ENCODE data around the gene PRX. TPM values are rescaled to one million over a fixed set of nuclear protein-coding genes. Genes with fewer than 3 reads are reported as not detected.

The PRX gene
- total and polyA plus RNA-seq, 9 of the 15 experiments (the other 6 are each of a cell fraction or from before 2014, with no cell fraction given), result 0.65 to 3.5 (median 1.7) TPM; not detected in 2

DNA sequence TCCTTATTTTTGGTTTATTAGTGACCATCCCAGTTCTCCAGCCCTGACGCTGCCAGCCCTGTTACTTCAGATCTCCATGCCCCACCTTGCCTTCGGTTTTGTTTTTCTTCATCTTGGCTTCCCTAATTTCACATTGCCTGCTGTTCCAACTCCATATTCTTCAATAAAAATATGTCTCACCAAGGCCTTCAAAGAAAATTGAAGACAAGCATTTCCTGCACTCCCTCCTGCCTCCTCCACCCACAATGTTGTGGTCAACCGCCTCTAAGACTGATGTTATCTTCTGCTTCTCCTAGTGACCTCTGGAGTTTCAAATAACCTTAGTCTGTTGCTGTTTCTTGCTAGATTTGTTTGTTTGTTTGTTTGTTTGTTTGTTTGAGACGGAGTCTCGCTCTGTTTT, 50.1 kb downstream of the PRX start (continued):
- no peak for TF ChIP-seq RREB1 (CRISPR knock-in tag; IDR thresholded peaks at IDR 0.05)
- TF ChIP-seq RFX1 (IDR thresholded peaks at IDR 0.05), result no peak
- no peak for TF ChIP-seq GTF2F1 (IDR thresholded peaks at IDR 0.05; ENCODE audit: low read depth, low read length)
- TF ChIP-seq PREB (CRISPR knock-in tag; IDR thresholded peaks at IDR 0.05), result no peak
- TF ChIP-seq BRD9 (IDR thresholded peaks at IDR 0.05; ENCODE audit: low read depth, partially characterized antibody), result no peak
- TF ChIP-seq, protein P1, sequence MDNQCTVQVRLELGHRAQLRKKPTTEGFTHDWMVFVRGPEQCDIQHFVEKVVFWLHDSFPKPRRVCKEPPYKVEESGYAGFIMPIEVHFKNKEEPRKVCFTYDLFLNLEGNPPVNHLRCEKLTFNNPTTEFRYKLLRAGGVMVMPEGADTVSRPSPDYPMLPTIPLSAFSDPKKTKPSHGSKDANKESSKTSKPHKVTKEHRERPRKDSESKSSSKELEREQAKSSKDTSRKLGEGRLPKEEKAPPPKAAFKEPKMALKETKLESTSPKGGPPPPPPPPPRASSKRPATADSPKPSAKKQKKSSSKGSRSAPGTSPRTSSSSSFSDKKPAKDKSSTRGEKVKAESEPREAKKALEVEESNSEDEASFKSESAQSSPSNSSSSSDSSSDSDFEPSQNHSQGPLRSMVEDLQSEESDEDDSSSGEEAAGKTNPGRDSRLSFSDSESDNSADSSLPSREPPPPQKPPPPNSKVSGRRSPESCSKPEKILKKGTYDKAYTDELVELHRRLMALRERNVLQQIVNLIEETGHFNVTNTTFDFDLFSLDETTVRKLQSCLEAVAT (IDR thresholded peaks at IDR 0.05), result peak in 1 of 2 experiments; percentile 95; a peak in 3 of 4 replicates
- TF ChIP-seq, protein P2, sequence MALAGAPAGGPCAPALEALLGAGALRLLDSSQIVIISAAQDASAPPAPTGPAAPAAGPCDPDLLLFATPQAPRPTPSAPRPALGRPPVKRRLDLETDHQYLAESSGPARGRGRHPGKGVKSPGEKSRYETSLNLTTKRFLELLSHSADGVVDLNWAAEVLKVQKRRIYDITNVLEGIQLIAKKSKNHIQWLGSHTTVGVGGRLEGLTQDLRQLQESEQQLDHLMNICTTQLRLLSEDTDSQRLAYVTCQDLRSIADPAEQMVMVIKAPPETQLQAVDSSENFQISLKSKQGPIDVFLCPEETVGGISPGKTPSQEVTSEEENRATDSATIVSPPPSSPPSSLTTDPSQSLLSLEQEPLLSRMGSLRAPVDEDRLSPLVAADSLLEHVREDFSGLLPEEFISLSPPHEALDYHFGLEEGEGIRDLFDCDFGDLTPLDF (CRISPR knock-in tag; IDR thresholded peaks at IDR 0.05), result no peak
- TF ChIP-seq ZNF449 (CRISPR knock-in tag; IDR thresholded peaks at IDR 0.05), result no peak
- TF ChIP-seq ZNF384 (IDR thresholded peaks at IDR 0.05; ENCODE audit: low read depth, low read length), result no peak
- TF ChIP-seq KLF6 (CRISPR knock-in tag; IDR thresholded peaks at IDR 0.05; ENCODE audit: borderline replicate concordance), result no peak
- no peak for TF ChIP-seq CCAR2 (IDR thresholded peaks at IDR 0.05; ENCODE audit: low read depth, low read length)
- no peak for TF ChIP-seq DIDO1 (tag; IDR thresholded peaks at IDR 0.05; ENCODE audit: low read depth)
- TF ChIP-seq TEAD1 (CRISPR knock-in tag; IDR thresholded peaks at IDR 0.05), result no peak; a peak in 1 of 4 replicates
- TF ChIP-seq ZBTB5 (IDR thresholded peaks at IDR 0.05), result no peak
- TF ChIP-seq NR4A1 (CRISPR knock-in tag; IDR thresholded peaks at IDR 0.05), result no peak
- no peak for TF ChIP-seq NR4A1 (tag; IDR thresholded peaks at IDR 0.05)
